Ascending aorta (tissue), 2 donors: ENCODE data around the gene GPC6. TPM values are rescaled to one million over a fixed set of nuclear protein-coding genes. Genes with fewer than 3 reads are reported as not detected.
A peak's percentile ranks its signal among the peaks of the same experiment; 100 is the strongest.

Experiments used
- DNase-seq, 2 donors: peaks; one replicate each; pipeline ENCODE4 v3.0.0-alpha.2; 2019; ENCODE audit warnings: low spot score in 2 of 2
- H3K27ac ChIP-seq, 2 donors: fragments of 200-600 bp; sonication (generic); one replicate each; pipeline ENCODE4 v1.5.1; 2016 to 2017; ENCODE audit warnings: mild to moderate bottlenecking in 1 of 2
- H3K27me3 ChIP-seq: fragments of 200-600 bp; sonication (generic); one replicate; pipeline ENCODE4 v1.5.1; 2017
- H3K36me3 ChIP-seq, 2 donors: fragments of 200-600 bp; sonication (generic); one replicate each; pipeline ENCODE4 v1.5.1; 2016
- H3K4me1 ChIP-seq, 2 donors: fragments of 200-600 bp; sonication (generic); one replicate each; pipeline ENCODE4 v1.5.1; 2016 to 2017; ENCODE audit warnings: mild to moderate bottlenecking in 1 of 2
- H3K4me3 ChIP-seq, 2 donors: fragments of 200-600 bp; sonication (generic); one replicate each; pipeline ENCODE4 v1.5.1; 2016 to 2017; ENCODE audit warnings: mild to moderate bottlenecking in 1 of 2
- H3K9me3 ChIP-seq, 2 donors: fragments of 200-600 bp; sonication (generic); one replicate each; pipeline ENCODE4 v1.5.1; 2016
- intact Hi-C: fragments of 100-400 bp; cut with DNase I; formaldehyde crosslinking; loops from one replicate; pipeline ENCODE4 v1.15.1; 2023
- total RNA-seq: library from RNA; depleted of rRNA; stranded (reverse); fragments of >200 nt; gene quantifications from one replicate; pipeline ENCODE4 v1.1.0, GENCODE V29; 2016
- TF ChIP-seq, protein P1 (sequence below), 3 experiments: fragments of 200-600 bp in 2 of 3; fragments of 450-650 bp in 1 of 3; sonication (generic) in 2 of 3; IDR thresholded peaks; one replicate each; pipeline ENCODE4 v1.5.1; 2016 to 2019; ENCODE audit warnings: antibody characterized with exemption in 3 of 3, mild to moderate bottlenecking in 1 of 3, moderate library complexity in 1 of 3

Gene GPC6
- total RNA-seq, 1 donor from 2014 or later, result 23.2 TPM

DNA sequence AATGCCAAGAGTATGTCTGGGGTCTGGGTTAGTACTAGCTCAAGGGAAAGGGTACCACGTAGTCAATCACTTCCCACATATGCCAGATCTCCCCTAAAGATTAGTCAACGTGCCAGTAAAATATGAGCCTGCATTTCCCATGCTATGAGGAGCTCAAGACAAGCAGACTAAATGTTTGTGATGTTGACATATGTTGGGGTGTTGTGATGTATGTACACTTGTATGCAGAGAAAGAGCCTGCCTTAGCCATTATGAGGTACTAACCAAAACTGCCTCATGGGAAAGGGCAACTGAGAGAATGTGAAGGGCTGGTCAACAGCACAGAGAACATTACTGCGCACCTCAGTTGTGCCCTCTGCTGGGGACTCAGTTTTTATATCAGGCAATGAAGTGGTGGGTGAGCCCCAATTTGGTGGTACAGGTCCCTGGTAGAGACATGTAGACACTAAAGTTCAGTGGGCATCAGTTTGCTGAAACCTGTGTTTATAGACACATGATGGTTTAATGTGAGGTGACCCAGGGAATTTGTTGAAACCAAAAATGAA is 965.9 kb downstream of the GPC6 start:
- DNase-seq, result no peak

DNA sequence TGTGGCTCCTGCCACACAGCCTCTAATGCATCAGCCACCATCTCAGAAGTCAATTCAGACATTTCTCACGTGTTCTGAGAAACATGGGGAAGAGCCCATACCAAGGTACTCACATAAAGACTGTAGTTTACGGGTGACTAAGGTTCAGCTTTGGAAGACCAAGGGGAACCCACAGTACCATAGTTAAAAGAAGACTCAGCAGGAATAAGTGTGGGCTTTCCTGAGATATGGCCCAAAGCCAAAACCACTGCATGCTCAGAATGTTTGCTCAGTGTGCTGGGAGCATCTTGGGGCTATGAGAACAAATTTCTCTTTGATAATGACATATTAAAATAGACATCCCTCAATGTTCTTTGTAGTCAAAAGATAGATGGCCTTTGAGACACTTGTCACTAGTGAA is 969.1 kb downstream of the GPC6 start:
- TF ChIP-seq, protein P1, sequence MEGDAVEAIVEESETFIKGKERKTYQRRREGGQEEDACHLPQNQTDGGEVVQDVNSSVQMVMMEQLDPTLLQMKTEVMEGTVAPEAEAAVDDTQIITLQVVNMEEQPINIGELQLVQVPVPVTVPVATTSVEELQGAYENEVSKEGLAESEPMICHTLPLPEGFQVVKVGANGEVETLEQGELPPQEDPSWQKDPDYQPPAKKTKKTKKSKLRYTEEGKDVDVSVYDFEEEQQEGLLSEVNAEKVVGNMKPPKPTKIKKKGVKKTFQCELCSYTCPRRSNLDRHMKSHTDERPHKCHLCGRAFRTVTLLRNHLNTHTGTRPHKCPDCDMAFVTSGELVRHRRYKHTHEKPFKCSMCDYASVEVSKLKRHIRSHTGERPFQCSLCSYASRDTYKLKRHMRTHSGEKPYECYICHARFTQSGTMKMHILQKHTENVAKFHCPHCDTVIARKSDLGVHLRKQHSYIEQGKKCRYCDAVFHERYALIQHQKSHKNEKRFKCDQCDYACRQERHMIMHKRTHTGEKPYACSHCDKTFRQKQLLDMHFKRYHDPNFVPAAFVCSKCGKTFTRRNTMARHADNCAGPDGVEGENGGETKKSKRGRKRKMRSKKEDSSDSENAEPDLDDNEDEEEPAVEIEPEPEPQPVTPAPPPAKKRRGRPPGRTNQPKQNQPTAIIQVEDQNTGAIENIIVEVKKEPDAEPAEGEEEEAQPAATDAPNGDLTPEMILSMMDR (IDR thresholded peaks at IDR 0.05), result no peak

More for the DNA sequence above, 965.9 kb downstream of the GPC6 start:
- Histone ChIP-seq H3K4me1 (no peaks in the 10 kb centered on the region), H3K9me3 (no peaks in the 10 kb centered on the region), H3K4me3 (no peak overlapping the region), H3K36me3 (no peaks in the 10 kb centered on the region), H3K27ac (no peak overlapping the region), H3K27me3 (no peaks in the 10 kb centered on the region)
- intact Hi-C loops, result no loop called here
- TF ChIP-seq, protein P1 (IDR thresholded peaks at IDR 0.05), result peak in 2 of 3 experiments; percentile 11 to 15

DNA sequence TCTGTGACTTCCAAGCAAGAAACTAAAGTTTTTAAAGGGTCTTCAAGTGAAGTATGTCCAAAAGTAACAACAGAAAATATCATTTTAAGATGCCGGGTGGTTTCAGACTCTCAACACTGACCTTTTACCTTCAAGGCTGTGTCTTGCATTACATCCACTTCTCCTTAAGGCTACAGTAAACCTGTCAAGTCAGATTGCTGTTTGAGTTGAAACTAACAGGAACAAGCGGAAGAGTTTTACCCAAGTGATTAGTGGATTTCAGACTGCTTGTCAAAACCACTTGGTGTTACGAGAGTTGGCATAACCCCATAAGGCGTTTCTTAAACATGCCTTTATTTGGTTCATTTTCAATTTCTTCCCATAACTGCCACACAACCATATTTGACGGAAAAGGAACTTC is 969.8 kb downstream of the GPC6 start:
- H3K9me3 ChIP-seq, result no peaks in the 10 kb centered on the region
- no peaks in the 10 kb centered on the region for H3K4me1 ChIP-seq
- DNase-seq, result no peak
- no peak overlapping the region for H3K27ac ChIP-seq
- H3K27me3 ChIP-seq, result no peaks in the 10 kb centered on the region
- TF ChIP-seq, protein P1 (IDR thresholded peaks at IDR 0.05), result no peak
- intact Hi-C loops, result no loop called here
- H3K4me3 ChIP-seq, result no peak overlapping the region
- no peaks in the 10 kb centered on the region for H3K36me3 ChIP-seq

More for the DNA sequence above, 969.1 kb downstream of the GPC6 start:
- Histone ChIP-seq H3K27ac (no peak overlapping the region), H3K4me3 (no peak overlapping the region), H3K9me3 (no peaks in the 10 kb centered on the region), H3K27me3 (no peaks in the 10 kb centered on the region), H3K36me3 (no peaks in the 10 kb centered on the region), H3K4me1 (no peaks in the 10 kb centered on the region)
- no peak for DNase-seq
- intact Hi-C loops, result no loop called here

DNA sequence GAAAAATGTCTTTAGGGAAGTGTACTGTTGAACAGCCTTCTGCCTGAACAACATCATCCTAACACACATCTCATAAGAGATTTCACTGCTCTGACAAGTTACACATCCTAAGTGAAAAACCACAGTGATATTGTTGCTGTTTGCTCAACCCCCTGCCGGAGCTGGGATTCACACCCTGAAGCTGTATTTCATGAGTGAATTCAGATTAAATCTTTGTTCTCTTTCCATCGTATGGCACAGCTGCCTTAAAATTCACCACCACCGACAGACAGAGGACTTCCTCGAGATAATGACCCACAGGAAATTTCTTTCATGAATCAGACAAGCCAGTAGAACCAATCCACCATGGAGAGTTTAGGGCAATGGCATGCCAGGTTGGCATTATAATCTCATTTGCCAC is 972.1 kb downstream of the GPC6 start:
- H3K27ac ChIP-seq, result no peak overlapping the region
- H3K27me3 ChIP-seq, result no peaks in the 10 kb centered on the region
- intact Hi-C loops, result no loop called here

DNA sequence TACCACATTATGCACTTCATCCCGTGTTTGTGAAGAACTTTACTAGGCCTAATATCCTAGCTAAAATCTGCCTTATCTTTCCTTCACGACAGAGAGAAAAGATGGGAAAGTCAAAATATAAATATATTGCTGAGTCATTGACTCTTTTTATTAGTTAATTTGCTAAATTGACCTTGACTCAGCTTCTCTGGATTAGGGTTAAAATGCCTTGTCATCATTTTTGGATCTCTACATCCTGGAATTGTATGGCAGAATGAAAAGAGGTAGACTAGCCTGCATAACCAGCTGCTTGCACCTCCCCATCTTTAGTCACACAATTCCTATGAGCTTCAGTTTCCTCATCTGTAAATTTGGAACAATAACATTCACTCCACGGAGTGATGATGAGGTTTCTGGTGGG is 972.5 kb downstream of the GPC6 start:
- Histone ChIP-seq H3K36me3 (no peaks in the 10 kb centered on the region), H3K27me3 (no peaks in the 10 kb centered on the region), H3K9me3 (no peaks in the 10 kb centered on the region), H3K4me1 (no peaks in the 10 kb centered on the region), H3K4me3 (no peak overlapping the region), H3K27ac (no peak overlapping the region)
- DNase-seq, result no peak
- intact Hi-C loops, result no loop called here
- TF ChIP-seq, protein P1 (IDR thresholded peaks at IDR 0.05), result no peak

More for the DNA sequence above, 972.1 kb downstream of the GPC6 start:
- no peak for DNase-seq
- H3K4me1 ChIP-seq, result no peaks in the 10 kb centered on the region
- H3K4me3 ChIP-seq, result no peak overlapping the region
- TF ChIP-seq, protein P1 (IDR thresholded peaks at IDR 0.05), result no peak
- H3K9me3 ChIP-seq, result no peaks in the 10 kb centered on the region
- no peaks in the 10 kb centered on the region for H3K36me3 ChIP-seq

DNA sequence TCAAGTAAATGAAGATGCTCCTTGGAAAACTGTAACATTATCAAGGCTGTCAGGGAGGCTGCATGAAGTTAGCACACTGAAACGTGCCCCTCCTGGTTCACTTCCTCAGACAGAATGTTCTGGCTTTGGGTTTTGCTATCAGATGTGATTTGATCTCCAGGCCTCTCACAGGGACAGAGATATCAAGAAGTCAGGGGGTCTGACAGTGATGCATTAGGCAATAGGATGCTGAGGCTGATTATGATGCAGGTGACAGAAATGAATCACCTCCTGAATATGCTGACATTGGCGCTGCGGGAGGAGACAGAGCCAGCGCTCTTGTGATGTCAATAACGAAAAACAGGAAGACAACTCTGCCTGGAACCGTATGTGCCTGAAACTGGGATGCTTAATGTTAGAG is 974.4 kb downstream of the GPC6 start:
- Histone ChIP-seq H3K4me1 (no peaks in the 10 kb centered on the region), H3K9me3 (no peaks in the 10 kb centered on the region), H3K27me3 (no peaks in the 10 kb centered on the region), H3K4me3 (no peak overlapping the region), H3K27ac (no peak overlapping the region), H3K36me3 (no peaks in the 10 kb centered on the region)
- no peak for DNase-seq
- TF ChIP-seq, protein P1 (IDR thresholded peaks at IDR 0.05), result no peak
- intact Hi-C loops, result no loop called here
